Fibroblast of lung (primary cell): ENCODE measurements around the gene CATSPER1. TPM values are rescaled to one million over a fixed set of nuclear protein-coding genes. Genes with fewer than 3 reads are reported as not detected.

Experiments used
- DNase-seq, 2 donors: peaks; one replicate each; pipeline versions ENCODE4 v3.0.0 to v3.0.0-alpha.2; 2010; ENCODE audit warnings: low read depth in 2 of 2
- H2AFZ ChIP-seq: 2 replicates; pipeline ENCODE4 v1.5.1; 2012; ENCODE audit warnings: low read length, control low read depth, inconsistent platforms
- H3K27ac ChIP-seq: 2 replicates; pipeline ENCODE4 v1.5.1; 2011; ENCODE audit warnings: low read length, control low read depth; ENCODE audit not compliant: insufficient read depth
- H3K27me3 ChIP-seq: 2 replicates; pipeline ENCODE4 v1.5.1; 2011; ENCODE audit warnings: mild to moderate bottlenecking, low read length; ENCODE audit not compliant: control insufficient read depth, insufficient read depth
- H3K36me3 ChIP-seq: 2 replicates; pipeline ENCODE4 v1.5.1; 2011; ENCODE audit warnings: low read length; ENCODE audit not compliant: control insufficient read depth, insufficient read depth
- H3K4me1 ChIP-seq: 2 replicates; pipeline ENCODE4 v1.5.1; 2011; ENCODE audit warnings: low read length; ENCODE audit not compliant: control insufficient read depth, insufficient read depth; ENCODE audit errors: extremely low read depth
- H3K4me2 ChIP-seq: 2 replicates; pipeline ENCODE4 v1.5.1; 2011; ENCODE audit warnings: low read length, control low read depth; ENCODE audit not compliant: insufficient read depth; ENCODE audit errors: extremely low read depth
- H3K4me3 ChIP-seq, 4 experiments: fragments of 200-600 bp in 1 of 4; sonication (generic) in 1 of 4; replicated peaks in 1 of 4; 2 replicates each; pipeline ENCODE4 v1.5.1; 2011 to 2016; ENCODE audit warnings: low read length in 4 of 4, low read depth in 3 of 4, mild to moderate bottlenecking in 3 of 4, control low read depth in 2 of 4, inconsistent platforms in 1 of 4, mixed read lengths in 1 of 4; ENCODE audit not compliant: insufficient read depth in 1 of 4; ENCODE audit errors: control extremely low read depth in 1 of 4
- H3K79me2 ChIP-seq: 2 replicates; pipeline ENCODE4 v1.5.1; 2012; ENCODE audit warnings: mild to moderate bottlenecking, low read length, inconsistent platforms; ENCODE audit not compliant: control insufficient read depth, insufficient read depth
- H3K9ac ChIP-seq: 2 replicates; pipeline ENCODE4 v1.5.1; 2011; ENCODE audit warnings: mild to moderate bottlenecking, low read length, control low read depth; ENCODE audit not compliant: insufficient read depth
- H3K9me3 ChIP-seq: 2 replicates; pipeline ENCODE4 v1.5.1; 2012; ENCODE audit warnings: low read depth, low read length; ENCODE audit not compliant: control insufficient read depth, insufficient read depth
- H4K20me1 ChIP-seq: 2 replicates; pipeline ENCODE4 v1.5.1; 2011; ENCODE audit warnings: low read length; ENCODE audit not compliant: control insufficient read depth, insufficient read depth; ENCODE audit errors: extremely low read depth
- CTCF ChIP-seq, 2 donors: IDR thresholded peaks in 1 of 2; conservative IDR thresholded peaks in 1 of 2; 1 replicate in 1 of 2; 2 replicates in 1 of 2; pipeline ENCODE4 v1.5.1; 2011 to 2012; ENCODE audit warnings: low read length in 2 of 2, control low read depth in 1 of 2, inconsistent platforms in 1 of 2, low read depth in 1 of 2, mild to moderate bottlenecking in 1 of 2
- EZH2 ChIP-seq: IDR thresholded peaks from 2 replicates; pipeline ENCODE4 v1.5.1; 2012; ENCODE audit warnings: low read length, control low read depth, mild to moderate bottlenecking; ENCODE audit errors: missing control alignments
- polyA plus RNA-seq, 2 donors: library from polyadenylated mRNA; depleted of rRNA in 1 of 2; stranded (reverse) in 1 of 2; unstranded in 1 of 2; fragments of >200 nt; gene quantifications; 2 replicates each; pipeline ENCODE4 v1.2.1, GENCODE V29; 2011 to 2012; ENCODE audit warnings: missing spikeins in 1 of 2
- total RNA-seq: library from RNA; depleted of rRNA; stranded (reverse); fragments of >200 nt; gene quantifications from 2 replicates; pipeline ENCODE4 v1.2.1, GENCODE V29; 2014

The CATSPER1 gene
- total and polyA plus RNA-seq, 2 donors (not counting 1 experiment from before 2014, with no cell fraction given) = not detected

GRCh38 chr11:66070604-66071380, 44.5 kb upstream of the CATSPER1 start:
- Histone ChIP-seq H3K9ac (peak overlapping the region; percentile 71), H2AFZ (peak overlapping the region; percentile 30), H3K4me2 (peak overlapping the region; percentile 80), H3K4me1 (peaks cover 18% of the 10 kb centered on the region), H3K4me3 (peak overlapping the region; percentile 71 to 78 (median 76)), H3K79me2 (peaks cover 22% of the 10 kb centered on the region), H3K9me3 (no peaks in the 10 kb centered on the region), H3K27ac (peak overlapping the region; percentile 57), H3K27me3 (no peaks in the 10 kb centered on the region), H4K20me1 (peaks cover 2% of the 10 kb centered on the region), H3K36me3 (peaks cover 21% of the 10 kb centered on the region)
- peak; percentile 27 to 40 for DNase-seq
- no peak for TF ChIP-seq CTCF (conservative IDR thresholded peaks at IDR 0.05 in 1 of 2, IDR thresholded peaks at IDR 0.05 in 1 of 2; ENCODE audit: low read depth in 1 of 2, low read length in 2 of 2)
- no peak for TF ChIP-seq EZH2

DNA sequence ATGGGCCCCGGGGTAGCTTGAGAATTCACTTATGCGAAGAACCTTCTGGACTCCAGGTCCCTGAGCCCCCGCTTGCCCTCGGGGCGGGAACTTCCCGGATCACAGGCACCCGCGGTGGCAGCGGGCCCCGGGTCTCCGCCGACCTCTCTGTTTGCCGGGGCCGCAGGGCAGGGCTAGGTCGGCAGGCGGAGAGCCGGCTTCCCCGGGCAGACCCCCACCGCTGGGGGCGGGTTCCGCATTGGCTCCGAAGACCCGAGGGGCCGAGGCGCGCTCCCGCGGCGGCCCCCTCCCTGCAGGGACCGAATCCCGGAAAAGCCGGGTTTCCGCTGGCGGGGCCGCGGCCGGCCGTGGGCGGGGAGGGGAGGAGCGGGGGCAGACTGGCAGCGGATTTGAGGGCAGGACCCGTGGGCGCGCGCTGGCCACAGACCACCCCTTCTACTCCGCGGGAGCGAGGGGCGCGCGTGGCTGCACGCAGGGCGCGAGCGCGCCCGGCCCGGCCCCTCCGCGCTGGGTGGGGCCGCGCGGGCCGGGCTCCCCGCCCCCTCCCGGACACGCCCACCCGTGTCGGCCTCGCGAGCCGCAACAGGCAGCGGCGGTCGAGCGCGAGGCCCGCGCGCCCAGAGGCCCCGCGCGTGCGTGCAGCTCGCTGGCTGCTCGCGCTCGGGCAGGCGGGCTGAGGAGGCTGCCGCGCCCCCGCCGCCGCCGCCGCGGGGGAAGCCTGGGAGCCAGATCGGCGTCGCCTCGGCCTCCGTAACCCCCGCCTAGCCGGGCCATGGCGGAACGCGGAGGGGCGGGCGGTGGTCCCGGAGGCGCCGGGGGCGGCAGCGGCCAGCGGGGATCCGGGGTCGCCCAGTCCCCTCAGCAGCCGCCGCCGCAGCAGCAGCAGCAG, 43.7 kb upstream of the CATSPER1 start, which contains the start of gene PACS1:
Gene PACS1, plus strand, starts transcription at position 558 of the 889 bp plus-strand sequence. Its CDS starts 215 bp downstream, at position 773.
- H3K9me3 ChIP-seq = no peaks in the 10 kb centered on the region
- peak within 1 kb of the TSS; percentile 71 to 78 (median 76) for H3K4me3 ChIP-seq
- peaks cover 22% of the 10 kb centered on the region for H3K79me2 ChIP-seq
- H3K4me2 ChIP-seq = peak within 1 kb of the TSS; percentile 80
- H3K27ac ChIP-seq = peak within 1 kb of the TSS; percentile 84
- peak within 1 kb of the TSS; percentile 71 for H3K9ac ChIP-seq
- peaks cover 21% of the 10 kb centered on the region for H3K36me3 ChIP-seq
- H3K27me3 ChIP-seq = no peaks in the 10 kb centered on the region
- H2AFZ ChIP-seq = peak within 1 kb of the TSS; percentile 30
- peak; percentile 70 to 85 for DNase-seq
- peaks cover 2% of the 10 kb centered on the region for H4K20me1 ChIP-seq
- peaks cover 18% of the 10 kb centered on the region for H3K4me1 ChIP-seq
- TF ChIP-seq CTCF (conservative IDR thresholded peaks at IDR 0.05 in 1 of 2, IDR thresholded peaks at IDR 0.05 in 1 of 2; ENCODE audit: low read depth in 1 of 2, low read length in 2 of 2) (no peak), EZH2 (no peak)
